Measurements from ENCODE around the gene FAM170B.

Gene FAM170B

GRCh38 chr10:49165259-49165658 lies 31.4 kb upstream of the FAM170B start:
- ChIA-PET CTCF (interaction anchor here (0.6 kb wide), 1 partner anchor 12 kb away, joined by 3 read pairs; no protein-coding TSS in a partner anchor), POLR2A (ENCODE audit: low non-redundant PET) (no interaction called here)
- no peak for DNase-seq (ENCODE audit: low spot score)
- H3K27ac ChIP-seq: no peak overlapping the region
- TF ChIP-seq CTCF (conservative IDR thresholded peaks at IDR 0.05; ENCODE audit: low read depth): no peak

- ChIA-PET POLR2A (ENCODE audit: low non-redundant PET) (no interaction called here), CTCF (interaction anchor here (0.6 to 1.5 kb wide), 4 partner anchors 189 to 509 kb away, joined by 3 to 5 read pairs (median 4); no protein-coding TSS in a partner anchor)
- H3K27ac ChIP-seq: no peak overlapping the region
- no peak for DNase-seq (ENCODE audit: low spot score)
- TF ChIP-seq CTCF (conservative IDR thresholded peaks at IDR 0.05; ENCODE audit: low read depth): no peak
Measured at GRCh38 chr10:49164559-49165188, 30.9 kb upstream of the FAM170B start.

GRCh38 chr10:49163741-49164140 lies 29.9 kb upstream of the FAM170B start:
- H3K27ac ChIP-seq: no peak overlapping the region
- POLR2A ChIA-PET (ENCODE audit: low non-redundant PET): no interaction called here
- no peak for DNase-seq (ENCODE audit: low spot score)
- CTCF ChIA-PET: interaction anchor here (1.5 kb wide), 1 partner anchor 508 kb away, joined by 4 read pairs; no protein-coding TSS in a partner anchor
- TF ChIP-seq CTCF (conservative IDR thresholded peaks at IDR 0.05; ENCODE audit: low read depth): no peak

GRCh38 chr10:49162761-49163310 lies 29.0 kb upstream of the FAM170B start:
- CTCF ChIA-PET: interaction anchor here (0.6 to 2.7 kb wide), 2 partner anchors 186 to 626 kb away, joined by 7 to 11 read pairs; no protein-coding TSS in a partner anchor
- POLR2A ChIA-PET (ENCODE audit: low non-redundant PET): no interaction called here

GRCh38 chr10:49162063-49162462 lies 28.2 kb upstream of the FAM170B start:
- ChIA-PET CTCF (interaction anchor here (0.6 to 2.7 kb wide), 7 partner anchors 10 to 270 kb away, joined by 3 to 11 read pairs (median 4); no protein-coding TSS in a partner anchor), POLR2A (ENCODE audit: low non-redundant PET) (no interaction called here)
- no peak for TF ChIP-seq CTCF (conservative IDR thresholded peaks at IDR 0.05; ENCODE audit: low read depth)
- no peak for DNase-seq (ENCODE audit: low spot score)
- H3K27ac ChIP-seq: no peak overlapping the region

More at GRCh38 chr10:49162761-49163310, 29.0 kb upstream of the FAM170B start:
- no peak for TF ChIP-seq CTCF (conservative IDR thresholded peaks at IDR 0.05; ENCODE audit: low read depth)
- no peak for DNase-seq (ENCODE audit: low spot score)
- H3K27ac ChIP-seq: no peak overlapping the region

- DNase-seq (ENCODE audit: low spot score): no peak
- no peak overlapping the region for H3K27ac ChIP-seq
- CTCF ChIA-PET: interaction anchor here (0.5 to 2.7 kb wide), 10 partner anchors 11 to 269 kb away, joined by 3 to 11 read pairs (median 4); no protein-coding TSS in a partner anchor
- no peak for TF ChIP-seq CTCF (conservative IDR thresholded peaks at IDR 0.05; ENCODE audit: low read depth)
- POLR2A ChIA-PET (ENCODE audit: low non-redundant PET): no interaction called here
Measured at GRCh38 chr10:49161411-49161997, 27.7 kb upstream of the FAM170B start.

All from RWPE1 (cell line).